ENCODE measurements around the gene NCAN. TPM values are rescaled to one million over a fixed set of nuclear protein-coding genes. Genes with fewer than 3 reads are reported as not detected.

The NCAN gene
- total and polyA plus RNA-seq, 2 of the 13 experiments (the other 11 are each of a cell fraction or from before 2014, with no cell fraction given) = not detected

DNA sequence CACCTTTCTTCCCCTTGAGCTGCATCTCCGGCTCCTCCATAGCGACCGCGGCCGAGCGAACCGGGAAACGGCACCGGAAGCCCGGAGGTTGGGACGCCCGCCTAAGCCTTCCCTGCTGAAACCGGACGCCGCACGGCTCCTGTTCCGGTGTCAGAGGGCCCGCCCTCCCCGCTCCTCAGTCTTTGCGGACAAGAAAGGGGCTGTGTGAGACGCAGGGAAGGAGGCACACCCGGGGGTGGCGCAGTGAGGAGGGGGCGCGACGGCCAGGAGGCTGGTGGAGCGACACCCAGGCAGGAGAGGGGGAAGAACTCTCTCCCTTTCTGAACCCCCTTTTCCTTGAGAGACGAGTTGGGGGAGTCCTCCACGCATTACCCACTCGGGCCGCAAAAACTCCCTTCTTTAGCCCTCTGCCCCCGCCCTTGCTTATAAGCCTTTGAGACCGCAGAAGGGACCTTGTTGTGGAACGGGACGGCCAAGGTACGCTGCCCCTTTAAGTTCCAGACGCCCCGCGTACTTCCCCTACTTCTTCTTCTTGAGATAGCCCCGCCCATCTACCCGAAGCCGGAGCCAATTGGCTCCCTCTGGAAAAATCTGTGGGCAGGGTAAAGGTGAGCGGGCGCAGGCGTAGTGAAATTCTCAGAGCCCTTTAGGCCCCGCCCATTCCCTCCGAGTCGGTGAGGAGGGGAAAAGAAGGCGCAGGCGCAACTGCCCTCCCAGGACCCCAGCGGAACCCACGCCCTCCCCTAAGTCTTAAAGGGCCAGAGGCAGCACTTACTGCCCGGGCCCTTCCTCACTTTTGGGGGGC lies 19.5 kb upstream of the NCAN start, which contains the start of the genes BORCS8 and RFXANK (continued):
- TF ChIP-seq, protein P1, sequence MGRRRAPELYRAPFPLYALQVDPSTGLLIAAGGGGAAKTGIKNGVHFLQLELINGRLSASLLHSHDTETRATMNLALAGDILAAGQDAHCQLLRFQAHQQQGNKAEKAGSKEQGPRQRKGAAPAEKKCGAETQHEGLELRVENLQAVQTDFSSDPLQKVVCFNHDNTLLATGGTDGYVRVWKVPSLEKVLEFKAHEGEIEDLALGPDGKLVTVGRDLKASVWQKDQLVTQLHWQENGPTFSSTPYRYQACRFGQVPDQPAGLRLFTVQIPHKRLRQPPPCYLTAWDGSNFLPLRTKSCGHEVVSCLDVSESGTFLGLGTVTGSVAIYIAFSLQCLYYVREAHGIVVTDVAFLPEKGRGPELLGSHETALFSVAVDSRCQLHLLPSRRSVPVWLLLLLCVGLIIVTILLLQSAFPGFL (CRISPR knock-in tag; IDR thresholded peaks at IDR 0.05) = no peak
- no peak for TF ChIP-seq GPN1 (CRISPR knock-in tag; IDR thresholded peaks at IDR 0.05; ENCODE audit: borderline replicate concordance)
- TF ChIP-seq ARID2 (CRISPR knock-in tag; IDR thresholded peaks at IDR 0.05; ENCODE audit: borderline replicate concordance) = no peak
- no peak; the same call in 1 of the 2 replicates for TF ChIP-seq ZNF160 (CRISPR knock-in tag; IDR thresholded peaks at IDR 0.05)
- no peak for TF ChIP-seq SMAD9 (CRISPR knock-in tag; IDR thresholded peaks at IDR 0.05)
- TF ChIP-seq MEIS2 (CRISPR knock-in tag; IDR thresholded peaks at IDR 0.05) = no peak
- TF ChIP-seq SOX13 (IDR thresholded peaks at IDR 0.05) = no peak
- no peak for TF ChIP-seq SOX13 (CRISPR knock-in tag; conservative IDR thresholded peaks at IDR 0.05 in 1 of 2, IDR thresholded peaks at IDR 0.05 in 1 of 2)
- TF ChIP-seq ZNF761 (CRISPR knock-in tag; conservative IDR thresholded peaks at IDR 0.05) = peak; percentile 85; the same call in 1 of the 2 replicates
- TF ChIP-seq, protein P2, sequence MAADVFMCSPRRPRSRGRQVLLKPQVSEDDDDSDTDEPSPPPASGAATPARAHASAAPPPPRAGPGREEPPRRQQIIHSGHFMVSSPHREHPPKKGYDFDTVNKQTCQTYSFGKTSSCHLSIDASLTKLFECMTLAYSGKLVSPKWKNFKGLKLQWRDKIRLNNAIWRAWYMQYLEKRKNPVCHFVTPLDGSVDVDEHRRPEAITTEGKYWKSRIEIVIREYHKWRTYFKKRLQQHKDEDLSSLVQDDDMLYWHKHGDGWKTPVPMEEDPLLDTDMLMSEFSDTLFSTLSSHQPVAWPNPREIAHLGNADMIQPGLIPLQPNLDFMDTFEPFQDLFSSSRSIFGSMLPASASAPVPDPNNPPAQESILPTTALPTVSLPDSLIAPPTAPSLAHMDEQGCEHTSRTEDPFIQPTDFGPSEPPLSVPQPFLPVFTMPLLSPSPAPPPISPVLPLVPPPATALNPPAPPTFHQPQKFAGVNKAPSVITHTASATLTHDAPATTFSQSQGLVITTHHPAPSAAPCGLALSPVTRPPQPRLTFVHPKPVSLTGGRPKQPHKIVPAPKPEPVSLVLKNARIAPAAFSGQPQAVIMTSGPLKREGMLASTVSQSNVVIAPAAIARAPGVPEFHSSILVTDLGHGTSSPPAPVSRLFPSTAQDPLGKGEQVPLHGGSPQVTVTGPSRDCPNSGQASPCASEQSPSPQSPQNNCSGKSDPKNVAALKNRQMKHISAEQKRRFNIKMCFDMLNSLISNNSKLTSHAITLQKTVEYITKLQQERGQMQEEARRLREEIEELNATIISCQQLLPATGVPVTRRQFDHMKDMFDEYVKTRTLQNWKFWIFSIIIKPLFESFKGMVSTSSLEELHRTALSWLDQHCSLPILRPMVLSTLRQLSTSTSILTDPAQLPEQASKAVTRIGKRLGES (CRISPR knock-in tag; IDR thresholded peaks at IDR 0.05; ENCODE audit: borderline replicate concordance) = no peak
- no peak for TF ChIP-seq FOXA1 (IDR thresholded peaks at IDR 0.05)
- TF ChIP-seq FOXA1 (CRISPR knock-in tag; IDR thresholded peaks at IDR 0.05) = peak; percentile 36
- peak; percentile 61; the same call in 1 of the 2 replicates for TF ChIP-seq SIX4 (CRISPR knock-in tag; IDR thresholded peaks at IDR 0.05)
- TF ChIP-seq POLR2G (IDR thresholded peaks at IDR 0.05; ENCODE audit: low read depth, low read length) = peak; percentile 77
- TF ChIP-seq ZNF292 (CRISPR knock-in tag; IDR thresholded peaks at IDR 0.05; ENCODE audit: borderline replicate concordance, low read depth) = no peak
- TF ChIP-seq, protein P3, sequence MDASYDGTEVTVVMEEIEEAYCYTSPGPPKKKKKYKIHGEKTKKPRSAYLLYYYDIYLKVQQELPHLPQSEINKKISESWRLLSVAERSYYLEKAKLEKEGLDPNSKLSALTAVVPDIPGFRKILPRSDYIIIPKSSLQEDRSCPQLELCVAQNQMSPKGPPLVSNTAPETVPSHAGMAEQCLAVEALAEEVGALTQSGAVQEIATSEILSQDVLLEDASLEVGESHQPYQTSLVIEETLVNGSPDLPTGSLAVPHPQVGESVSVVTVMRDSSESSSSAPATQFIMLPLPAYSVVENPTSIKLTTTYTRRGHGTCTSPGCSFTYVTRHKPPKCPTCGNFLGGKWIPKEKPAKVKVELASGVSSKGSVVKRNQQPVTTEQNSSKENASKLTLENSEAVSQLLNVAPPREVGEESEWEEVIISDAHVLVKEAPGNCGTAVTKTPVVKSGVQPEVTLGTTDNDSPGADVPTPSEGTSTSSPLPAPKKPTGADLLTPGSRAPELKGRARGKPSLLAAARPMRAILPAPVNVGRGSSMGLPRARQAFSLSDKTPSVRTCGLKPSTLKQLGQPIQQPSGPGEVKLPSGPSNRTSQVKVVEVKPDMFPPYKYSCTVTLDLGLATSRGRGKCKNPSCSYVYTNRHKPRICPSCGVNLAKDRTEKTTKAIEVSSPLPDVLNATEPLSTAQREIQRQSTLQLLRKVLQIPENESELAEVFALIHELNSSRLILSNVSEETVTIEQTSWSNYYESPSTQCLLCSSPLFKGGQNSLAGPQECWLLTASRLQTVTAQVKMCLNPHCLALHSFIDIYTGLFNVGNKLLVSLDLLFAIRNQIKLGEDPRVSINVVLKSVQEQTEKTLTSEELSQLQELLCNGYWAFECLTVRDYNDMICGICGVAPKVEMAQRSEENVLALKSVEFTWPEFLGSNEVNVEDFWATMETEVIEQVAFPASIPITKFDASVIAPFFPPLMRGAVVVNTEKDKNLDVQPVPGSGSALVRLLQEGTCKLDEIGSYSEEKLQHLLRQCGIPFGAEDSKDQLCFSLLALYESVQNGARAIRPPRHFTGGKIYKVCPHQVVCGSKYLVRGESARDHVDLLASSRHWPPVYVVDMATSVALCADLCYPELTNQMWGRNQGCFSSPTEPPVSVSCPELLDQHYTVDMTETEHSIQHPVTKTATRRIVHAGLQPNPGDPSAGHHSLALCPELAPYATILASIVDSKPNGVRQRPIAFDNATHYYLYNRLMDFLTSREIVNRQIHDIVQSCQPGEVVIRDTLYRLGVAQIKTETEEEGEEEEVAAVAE (CRISPR knock-in tag; IDR thresholded peaks at IDR 0.05; ENCODE audit: borderline replicate concordance) = peak; percentile 72; the same call in 1 of the 2 replicates
- TF ChIP-seq, protein P4, sequence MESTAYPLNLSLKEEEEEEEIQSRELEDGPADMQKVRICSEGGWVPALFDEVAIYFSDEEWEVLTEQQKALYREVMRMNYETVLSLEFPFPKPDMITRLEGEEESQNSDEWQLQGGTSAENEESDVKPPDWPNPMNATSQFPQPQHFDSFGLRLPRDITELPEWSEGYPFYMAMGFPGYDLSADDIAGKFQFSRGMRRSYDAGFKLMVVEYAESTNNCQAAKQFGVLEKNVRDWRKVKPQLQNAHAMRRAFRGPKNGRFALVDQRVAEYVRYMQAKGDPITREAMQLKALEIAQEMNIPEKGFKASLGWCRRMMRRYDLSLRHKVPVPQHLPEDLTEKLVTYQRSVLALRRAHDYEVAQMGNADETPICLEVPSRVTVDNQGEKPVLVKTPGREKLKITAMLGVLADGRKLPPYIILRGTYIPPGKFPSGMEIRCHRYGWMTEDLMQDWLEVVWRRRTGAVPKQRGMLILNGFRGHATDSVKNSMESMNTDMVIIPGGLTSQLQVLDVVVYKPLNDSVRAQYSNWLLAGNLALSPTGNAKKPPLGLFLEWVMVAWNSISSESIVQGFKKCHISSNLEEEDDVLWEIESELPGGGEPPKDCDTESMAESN (CRISPR knock-in tag; conservative IDR thresholded peaks at IDR 0.05) = peak; percentile 57; the same call in 1 of the 2 replicates
- peak; percentile 80 for TF ChIP-seq ZSCAN31 (CRISPR knock-in tag; IDR thresholded peaks at IDR 0.05; ENCODE audit: low read depth)

Data from HepG2 (cell line).